Neural cell (in vitro differentiated cells): Measurements from ENCODE around the gene TNS1. TPM values are rescaled to one million over a fixed set of nuclear protein-coding genes. Genes with fewer than 3 reads are reported as not detected.

ENCODE experiments used
- H2AFZ ChIP-seq: fragments of 200-600, 300-800 bp; sonication (generic), shearing (Covaris generic); 2 replicates; pipeline ENCODE4 v1.6.0; 2014; ENCODE audit warnings: low read depth, mild to moderate bottlenecking, antibody characterized with exemption, low read length, moderate library complexity
- H3F3A ChIP-seq: fragments of 200-600 bp; shearing (Covaris generic); 2 replicates; pipeline ENCODE4 v1.6.1; 2016; ENCODE audit warnings: mild to moderate bottlenecking, moderate library complexity, mixed read lengths, antibody characterized with exemption, low read length; ENCODE audit not compliant: insufficient read depth, poor library complexity, severe bottlenecking
- H3K27ac ChIP-seq: fragments of 200-600, 300-800 bp; sonication (generic), shearing (Covaris generic); 2 replicates; pipeline ENCODE4 v1.5.1; 2014; ENCODE audit warnings: mild to moderate bottlenecking, low read length, moderate library complexity
- H3K27me3 ChIP-seq: fragments of 300-800, 200-600 bp; sonication (generic), shearing (Covaris generic); 2 replicates; pipeline ENCODE4 v1.6.0; 2014; ENCODE audit warnings: mild to moderate bottlenecking, low read depth, low read length, moderate library complexity; ENCODE audit not compliant: insufficient read depth
- H3K36me3 ChIP-seq: fragments of 300-800, 200-600 bp; sonication (generic), shearing (Covaris generic); 2 replicates; pipeline ENCODE4 v1.5.1; 2014; ENCODE audit warnings: mild to moderate bottlenecking, antibody characterized with exemption, low read length, moderate library complexity; ENCODE audit not compliant: insufficient read depth
- H3K4me2 ChIP-seq: fragments of 300-800, 200-600 bp; sonication (generic), shearing (Covaris generic); 2 replicates; pipeline ENCODE4 v1.6.0; 2014; ENCODE audit warnings: mild to moderate bottlenecking, low read length
- H3K4me3 ChIP-seq: fragments of 300-800, 200-600 bp; sonication (generic), shearing (Covaris generic); 2 replicates; pipeline ENCODE4 v1.5.1; 2014; ENCODE audit warnings: mild to moderate bottlenecking, low read length, moderate library complexity
- H3K79me2 ChIP-seq: fragments of 200-600 bp; shearing (Covaris generic); replicated peaks from 2 replicates; pipeline ENCODE4 v1.6.0; 2014; ENCODE audit warnings: mild to moderate bottlenecking, low read length, moderate library complexity; ENCODE audit not compliant: insufficient read depth
- H3K9ac ChIP-seq: fragments of 300-800, 200-600 bp; sonication (generic), shearing (Covaris generic); 2 replicates; pipeline ENCODE4 v1.6.1; 2016; ENCODE audit warnings: mild to moderate bottlenecking, low read length, mixed read lengths
- H3K9me2 ChIP-seq: fragments of 200-600 bp; shearing (Covaris generic); 2 replicates; pipeline ENCODE4 v1.6.1; 2016; ENCODE audit warnings: mild to moderate bottlenecking, low read length, mixed read lengths; ENCODE audit not compliant: insufficient read depth
- H3K9me3 ChIP-seq: fragments of 200-600, 300-800 bp; sonication (generic), shearing (Covaris generic); 2 replicates; pipeline ENCODE4 v1.6.1; 2016; ENCODE audit warnings: mild to moderate bottlenecking, mixed run types, low read length, moderate library complexity, mixed read lengths
- H4K20me1 ChIP-seq: fragments of 200-600 bp; shearing (Covaris generic); 2 replicates; pipeline ENCODE4 v1.6.1; 2016; ENCODE audit warnings: mild to moderate bottlenecking, mixed run types; ENCODE audit not compliant: insufficient read depth
- CTCF ChIP-seq: fragments of 450-650 bp; IDR thresholded peaks from 2 replicates; pipeline ENCODE4 v1.5.1; 2014; ENCODE audit warnings: antibody characterized with exemption, mild to moderate bottlenecking, moderate library complexity; ENCODE audit not compliant: poor library complexity, severe bottlenecking
- EP300 ChIP-seq: fragments of 450-650 bp; conservative IDR thresholded peaks from 2 replicates; pipeline ENCODE4 v1.6.1; 2014; ENCODE audit warnings: antibody characterized with exemption, mild to moderate bottlenecking, moderate library complexity; ENCODE audit not compliant: poor library complexity, severe bottlenecking
- EZH2 ChIP-seq: fragments of 200-600, 300-800 bp; shearing (Covaris generic), sonication (generic); IDR thresholded peaks from 2 replicates; pipeline ENCODE4 v1.6.1; 2014; ENCODE audit warnings: antibody characterized with exemption, low read length, borderline replicate concordance, mild to moderate bottlenecking; ENCODE audit not compliant: insufficient read depth, poor library complexity, severe bottlenecking
- MXI1 ChIP-seq: fragments of 450-650 bp; conservative IDR thresholded peaks from 2 replicates; pipeline ENCODE4 v1.6.1; 2014; ENCODE audit warnings: antibody characterized with exemption, mild to moderate bottlenecking; ENCODE audit not compliant: poor library complexity, severe bottlenecking
- POLR2AphosphoS5 ChIP-seq: IDR thresholded peaks from 2 replicates; pipeline ENCODE4 v1.6.1; 2012
- RAD21 ChIP-seq: fragments of 450-650 bp; conservative IDR thresholded peaks from 2 replicates; pipeline ENCODE4 v1.6.1; 2014; ENCODE audit warnings: antibody characterized with exemption, mild to moderate bottlenecking, moderate library complexity
- REST ChIP-seq: IDR thresholded peaks from 2 replicates; pipeline ENCODE4 v1.6.1; 2012; ENCODE audit warnings: borderline replicate concordance
- SMC3 ChIP-seq: fragments of 450-650 bp; conservative IDR thresholded peaks from 2 replicates; pipeline ENCODE4 v1.6.1; 2014; ENCODE audit warnings: antibody characterized with exemption, mild to moderate bottlenecking, moderate library complexity; ENCODE audit not compliant: poor library complexity
- TAF1 ChIP-seq: IDR thresholded peaks from 2 replicates; pipeline ENCODE4 v1.6.1; 2012; ENCODE audit warnings: low read depth
- polyA plus RNA-seq: library from polyadenylated mRNA; depleted of rRNA; stranded (reverse); fragments of >200 nt; gene quantifications from 2 replicates; pipeline ENCODE4 v1.2.3, GENCODE V29; 2014

The TNS1 gene
- polyA plus RNA-seq, 1 donor from 2014 or later, result 1.5 TPM

- Histone ChIP-seq H3K4me2 (no peak overlapping the region), H2AFZ (no peak overlapping the region), H3K9me2 (no peaks in the 10 kb centered on the region), H4K20me1 (no peaks in the 10 kb centered on the region), H3K27ac (no peak overlapping the region), H3K27me3 (peaks cover 12% of the 10 kb centered on the region), H3K36me3 (no peaks in the 10 kb centered on the region), H3K79me2 (no peaks in the 10 kb centered on the region), H3K9me3 (no peaks in the 10 kb centered on the region), H3K9ac (no peak overlapping the region), H3F3A (no peaks in the 10 kb centered on the region), H3K4me3 (no peak overlapping the region)
- TF ChIP-seq SMC3 (no peak), REST (no peak), EP300 (no peak), POLR2AphosphoS5 (no peak), TAF1 (no peak), EZH2 (no peak), RAD21 (no peak), MXI1 (no peak), CTCF (no peak)
These were observed 29.6 kb downstream of the TNS1 start for GRCh38 chr2:217973008-217973787.

- no peaks in the 10 kb centered on the region for H3K79me2 ChIP-seq
- TF ChIP-seq RAD21, result no peak
- TF ChIP-seq CTCF, result no peak
- TF ChIP-seq EP300, result no peak
- no peak for TF ChIP-seq SMC3
- no peak overlapping the region for H3K27ac ChIP-seq
These were observed 30.3 kb downstream of the TNS1 start for GRCh38 chr2:217972490-217972889.

More at GRCh38 chr2:217972490-217972889, 30.3 kb downstream of the TNS1 start:
- Histone ChIP-seq H3K9me2 (no peaks in the 10 kb centered on the region), H3K9me3 (no peaks in the 10 kb centered on the region), H3K4me2 (no peak overlapping the region), H3K36me3 (no peaks in the 10 kb centered on the region), H3K27me3 (peaks cover 4% of the 10 kb centered on the region), H3K4me3 (no peak overlapping the region), H3K9ac (no peak overlapping the region), H4K20me1 (no peaks in the 10 kb centered on the region), H2AFZ (no peak overlapping the region), H3F3A (no peaks in the 10 kb centered on the region)
